Measurements from ENCODE around the gene RAB24.

RAB24 gene

GRCh38 chr5:177332896-177333260 lies 29.4 kb upstream of the RAB24 start:
- no peak for DNase-seq (ENCODE audit: low read depth)

- DNase-seq (ENCODE audit: low read depth) = no peak
Measured at GRCh38 chr5:177332031-177332895, 28.7 kb upstream of the RAB24 start.

GRCh38 chr5:177330991-177331842 lies 27.7 kb upstream of the RAB24 start:
- no peak for DNase-seq (ENCODE audit: low read depth)

GRCh38 chr5:177329883-177330282 lies 26.4 kb upstream of the RAB24 start:
- DNase-seq (ENCODE audit: low read depth) = no peak

- DNase-seq (ENCODE audit: low read depth) = no peak
Measured at GRCh38 chr5:177328545-177329231, 25.2 kb upstream of the RAB24 start.

GRCh38 chr5:177327539-177328522 lies 24.3 kb upstream of the RAB24 start:
- no peak for DNase-seq (ENCODE audit: low read depth)

- DNase-seq (ENCODE audit: low read depth) = no peak
Measured at GRCh38 chr5:177325868-177326381, 22.4 kb upstream of the RAB24 start.

GRCh38 chr5:177320879-177321278 lies 17.4 kb upstream of the RAB24 start:
- DNase-seq (ENCODE audit: low read depth) = no peak

- DNase-seq (ENCODE audit: low read depth) = no peak
Measured at GRCh38 chr5:177319913-177320588, 16.5 kb upstream of the RAB24 start.

- DNase-seq (ENCODE audit: low read depth) = peak; percentile 69
Measured at GRCh38 chr5:177317959-177318377, 14.4 kb upstream of the RAB24 start.

- no peak for DNase-seq (ENCODE audit: low read depth)
Measured at GRCh38 chr5:177316005-177316404, 12.5 kb upstream of the RAB24 start.

- DNase-seq (ENCODE audit: low read depth) = no peak
Measured at GRCh38 chr5:177315411-177315810, 11.9 kb upstream of the RAB24 start.

- no peak for DNase-seq (ENCODE audit: low read depth)
Measured at GRCh38 chr5:177314376-177315342, 11.1 kb upstream of the RAB24 start.

- DNase-seq (ENCODE audit: low read depth) = no peak
Measured at GRCh38 chr5:177313561-177314259, 10.2 kb upstream of the RAB24 start.

- DNase-seq (ENCODE audit: low read depth) = no peak
Measured at GRCh38 chr5:177312649-177313181, 9.2 kb upstream of the RAB24 start.

GRCh38 chr5:177311723-177312648 lies 8.5 kb upstream of the RAB24 start, which contains the start of gene MXD3:
Gene MXD3 (minus strand): TSS chr5:177311898. CDS start chr5:177311830, 68 bp downstream.
- DNase-seq (ENCODE audit: low read depth) = peak; percentile 89

GRCh38 chr5:177311392-177311722 lies 7.8 kb upstream of the RAB24 start:
- DNase-seq (ENCODE audit: low read depth) = no peak

Data from fibroblast of the conjunctiva (primary cell).